IPS-NIHi7 (cell line): ENCODE results near the gene HFE.

Experiments used
- DNase-seq: peaks from one replicate; pipeline ENCODE4 v3.0.0; 2012; ENCODE audit warnings: mixed read lengths; ENCODE audit errors: extremely low spot score

HFE gene

GRCh38 chr6:26131618-26132017 is 44.4 kb downstream of the HFE start:
- DNase-seq = no peak

DNA sequence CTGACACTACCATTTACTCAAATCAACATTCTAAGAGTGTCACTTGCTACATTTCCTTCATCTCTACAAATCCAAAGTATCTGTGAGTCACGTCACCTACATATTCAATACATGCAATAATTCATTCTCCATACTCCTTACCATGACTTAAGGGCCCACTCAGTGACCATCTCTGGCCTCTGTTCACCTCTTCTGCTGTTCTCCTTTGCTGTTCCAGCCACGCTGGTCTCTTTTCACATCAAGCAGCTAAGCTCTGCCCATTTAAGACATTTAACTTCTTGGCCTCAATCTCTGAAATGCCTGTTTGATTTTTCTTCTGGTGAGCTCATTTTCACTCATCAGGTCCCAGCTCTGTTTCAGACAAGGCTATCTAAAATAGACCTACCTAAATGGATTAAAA is 46.5 kb downstream of the HFE start:
- DNase-seq = no peak

DNA sequence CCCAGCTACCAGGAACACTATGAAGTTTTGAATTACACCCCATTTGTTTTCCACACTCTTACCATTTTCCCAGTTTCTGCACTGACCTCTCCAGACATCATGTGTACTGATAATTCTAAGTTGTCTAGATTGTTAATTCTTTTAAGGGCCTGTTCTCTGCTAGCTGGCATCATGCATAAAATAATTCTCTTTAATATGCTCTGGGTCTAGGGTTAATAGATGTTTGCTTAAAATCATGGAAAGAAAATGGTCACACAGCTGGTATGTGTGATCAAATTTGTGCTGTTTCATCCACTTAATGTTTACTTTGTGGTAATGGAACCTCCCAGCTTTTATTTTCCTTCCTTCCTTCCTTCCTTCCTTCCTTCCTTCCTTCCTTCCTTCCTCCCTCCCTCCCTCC is 49.1 kb downstream of the HFE start:
- DNase-seq = no peak

- no peak for DNase-seq
These were observed 53.2 kb downstream of the HFE start for GRCh38 chr6:26140254-26140966.

DNA sequence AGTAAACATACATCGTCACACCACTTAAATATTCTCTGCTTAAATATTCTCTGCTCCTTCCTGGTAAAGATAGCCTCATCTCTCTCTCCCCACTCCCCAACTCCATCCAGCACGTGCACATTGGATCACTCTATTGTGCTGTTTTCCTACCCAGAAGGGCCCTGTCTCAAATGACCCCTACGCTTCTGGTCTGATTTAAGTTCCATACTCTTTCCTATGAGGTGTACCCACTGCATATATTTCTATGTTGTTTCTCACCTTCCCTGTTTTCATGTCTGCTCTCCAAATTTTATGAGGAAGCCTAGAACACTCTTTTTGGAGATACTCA is 53.7 kb downstream of the HFE start:
- no peak for DNase-seq

DNA sequence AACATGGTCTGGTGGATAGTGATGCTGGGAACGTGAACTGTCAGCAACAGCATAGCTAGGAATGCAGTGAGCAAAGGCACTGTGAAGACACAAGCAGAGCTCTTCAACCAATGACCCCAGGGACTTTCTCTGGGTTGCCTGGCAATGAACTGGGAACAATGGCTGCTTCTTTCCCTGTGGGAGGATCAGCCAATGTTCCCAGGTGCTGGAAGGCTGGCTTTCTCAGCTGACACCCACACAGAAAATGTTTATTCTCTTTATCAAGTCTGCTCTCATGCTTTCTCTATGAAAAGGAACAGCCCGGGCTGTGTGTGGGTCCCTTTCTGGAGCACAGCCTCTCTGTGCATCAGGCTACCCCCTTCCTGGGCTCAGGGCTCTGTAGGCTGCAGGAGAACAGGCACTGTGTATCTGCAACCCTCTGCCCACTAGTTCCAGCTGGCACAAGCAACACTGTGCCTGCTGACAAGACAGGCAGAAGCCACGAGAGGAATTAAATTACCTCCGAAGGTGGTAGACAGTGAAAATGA is 54.2 kb downstream of the HFE start:
- no peak for DNase-seq

- no peak for DNase-seq
These were observed 54.8 kb downstream of the HFE start for GRCh38 chr6:26142026-26142425.
